HG03457 (cell line): ENCODE results near the gene EFHD1.

Experiments
- ATAC-seq: cut with Tn5 transposase; IDR thresholded peaks from one replicate; pipeline ENCODE4 v1.9.1; 2021; ENCODE audit warnings: moderate number of reproducible peaks; ENCODE audit not compliant: unreplicated experiment

Gene EFHD1

GRCh38 chr2:232633413-232634205 is at the start of gene EFHD1:
TSS of gene EFHD1 (plus strand) at chr2:232633604. CDS start at chr2:232633705, 101 bp downstream.
- no peak for ATAC-seq

- ATAC-seq: no peak
Observed at GRCh38 chr2:232584238-232584637, 49.2 kb upstream of the EFHD1 start.

- ATAC-seq: no peak
Observed at GRCh38 chr2:232586943-232587505, 46.4 kb upstream of the EFHD1 start.

- no peak for ATAC-seq
Observed at GRCh38 chr2:232587512-232587911, 45.9 kb upstream of the EFHD1 start.

GRCh38 chr2:232588031-232588430 is 45.4 kb upstream of the EFHD1 start:
- no peak for ATAC-seq

- no peak for ATAC-seq
Observed at GRCh38 chr2:232588680-232589585, 44.5 kb upstream of the EFHD1 start.

- no peak for ATAC-seq
Observed at GRCh38 chr2:232592772-232593395, 40.5 kb upstream of the EFHD1 start.

GRCh38 chr2:232593982-232594381 is 39.4 kb upstream of the EFHD1 start:
- no peak for ATAC-seq

GRCh38 chr2:232597362-232598079 is 35.9 kb upstream of the EFHD1 start:
- ATAC-seq: no peak

GRCh38 chr2:232598293-232598692 is 35.1 kb upstream of the EFHD1 start:
- no peak for ATAC-seq

- ATAC-seq: no peak
Observed at GRCh38 chr2:232600053-232600773, 33.2 kb upstream of the EFHD1 start.

GRCh38 chr2:232603283-232603682 is 30.1 kb upstream of the EFHD1 start:
- no peak for ATAC-seq

- ATAC-seq: no peak
Observed at GRCh38 chr2:232604535-232604934, 28.9 kb upstream of the EFHD1 start.

GRCh38 chr2:232607011-232607410 is 26.4 kb upstream of the EFHD1 start:
- no peak for ATAC-seq

GRCh38 chr2:232609607-232610006 is 23.8 kb upstream of the EFHD1 start:
- ATAC-seq: no peak

- no peak for ATAC-seq
Observed at GRCh38 chr2:232610081-232610480, 23.3 kb upstream of the EFHD1 start.

GRCh38 chr2:232611061-232611460 is 22.3 kb upstream of the EFHD1 start:
- ATAC-seq: no peak

GRCh38 chr2:232611559-232612218 is 21.7 kb upstream of the EFHD1 start:
- no peak for ATAC-seq

GRCh38 chr2:232613538-232614134 is 19.8 kb upstream of the EFHD1 start:
- no peak for ATAC-seq
